Retinal pigment epithelial cell (primary cell): ENCODE data around the gene NSUN6.

Experiments
- DNase-seq: peaks from one replicate; pipeline ENCODE4 v3.0.0-alpha.2; 2010; ENCODE audit warnings: low read depth
- H3K4me3 ChIP-seq: 2 replicates; pipeline ENCODE4 v1.5.1; 2011; ENCODE audit warnings: mild to moderate bottlenecking, low read length, control low read depth, moderate library complexity
- CTCF ChIP-seq: conservative IDR thresholded peaks from 2 replicates; pipeline ENCODE4 v1.5.1; 2011; ENCODE audit warnings: low read depth, low read length, control low read depth, inconsistent platforms

The NSUN6 gene

DNA sequence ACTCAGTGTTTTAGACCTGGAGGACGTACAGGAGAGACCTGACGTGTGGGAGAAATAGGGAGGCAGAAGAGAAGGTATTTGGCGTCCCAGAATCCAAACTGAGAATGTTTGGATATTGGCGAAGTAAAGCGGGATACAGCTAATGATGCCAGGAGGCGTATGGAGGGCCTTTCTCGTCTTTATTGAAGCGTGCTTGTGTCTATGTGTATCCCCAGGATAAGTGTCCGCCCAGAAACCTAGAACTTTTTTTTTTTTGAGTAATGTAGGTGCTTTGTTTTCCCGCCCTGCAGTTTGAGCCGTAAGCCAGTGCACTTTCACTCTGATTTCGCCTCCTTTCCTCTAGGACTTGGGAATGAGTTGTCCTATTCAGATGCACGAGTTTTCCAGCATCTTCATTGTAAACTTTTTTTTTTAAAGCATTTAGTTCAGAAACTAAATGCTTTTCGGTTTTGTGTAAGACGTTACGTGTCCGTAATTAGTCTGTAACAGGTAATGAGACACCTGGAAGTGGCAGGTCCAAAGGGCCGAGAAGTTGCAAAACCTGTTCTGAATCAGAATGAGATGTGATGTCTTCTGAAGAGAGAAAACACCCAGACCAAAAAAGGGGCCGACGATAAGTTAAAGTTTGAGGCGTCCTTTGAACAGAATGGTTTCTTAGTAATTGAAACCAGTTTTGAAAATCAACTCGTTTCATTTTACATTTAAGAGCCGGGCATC, 8.6 kb upstream of the NSUN6 start:
- no peak for DNase-seq
- no peak for TF ChIP-seq CTCF

DNA sequence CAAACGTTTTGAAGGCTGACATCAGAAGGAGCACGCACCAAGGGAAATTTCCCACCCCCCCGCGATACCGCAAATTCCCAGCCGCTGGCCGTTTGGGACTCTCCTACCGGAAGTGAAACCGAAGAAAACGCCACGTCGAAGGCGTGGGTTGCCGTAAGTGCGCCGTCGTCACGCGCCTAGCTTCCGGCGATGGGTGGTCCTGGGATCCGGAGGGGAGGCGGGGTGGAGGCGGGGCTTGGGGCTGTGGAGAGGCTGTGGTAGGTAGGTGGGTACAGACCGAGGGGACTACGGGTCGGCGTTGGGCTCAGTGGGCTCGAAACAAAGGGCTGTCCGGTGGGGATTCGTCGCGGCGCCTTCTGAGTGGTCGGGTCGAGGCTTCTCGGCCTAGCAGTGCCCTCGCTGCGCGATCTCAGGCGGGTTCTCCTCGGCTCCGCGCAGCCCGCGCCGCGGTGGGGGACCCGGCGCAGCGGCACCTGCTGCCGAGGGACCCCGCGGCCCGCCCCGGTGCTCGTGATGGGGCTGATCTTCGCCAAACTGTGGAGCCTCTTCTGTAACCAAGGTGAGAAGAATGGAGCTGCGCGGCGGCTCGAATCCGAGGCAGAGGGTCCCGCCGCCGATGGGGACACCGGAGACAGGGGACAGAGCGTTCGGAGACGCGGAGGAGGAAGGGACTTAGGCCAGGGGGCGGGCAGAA, 7.9 kb upstream of the NSUN6 start, which contains the start of gene ARL5B:
TSS of gene ARL5B (plus strand) at position 307 of the 694 bp plus-strand sequence. CDS start at position 514, 207 bp downstream.
- peak; percentile 91 for DNase-seq
- H3K4me3 ChIP-seq = peak within 1 kb of the TSS; percentile 80
- no peak for TF ChIP-seq CTCF

More for the DNA sequence above, 8.6 kb upstream of the NSUN6 start:
- peak overlapping the region; percentile 80 for H3K4me3 ChIP-seq

DNA sequence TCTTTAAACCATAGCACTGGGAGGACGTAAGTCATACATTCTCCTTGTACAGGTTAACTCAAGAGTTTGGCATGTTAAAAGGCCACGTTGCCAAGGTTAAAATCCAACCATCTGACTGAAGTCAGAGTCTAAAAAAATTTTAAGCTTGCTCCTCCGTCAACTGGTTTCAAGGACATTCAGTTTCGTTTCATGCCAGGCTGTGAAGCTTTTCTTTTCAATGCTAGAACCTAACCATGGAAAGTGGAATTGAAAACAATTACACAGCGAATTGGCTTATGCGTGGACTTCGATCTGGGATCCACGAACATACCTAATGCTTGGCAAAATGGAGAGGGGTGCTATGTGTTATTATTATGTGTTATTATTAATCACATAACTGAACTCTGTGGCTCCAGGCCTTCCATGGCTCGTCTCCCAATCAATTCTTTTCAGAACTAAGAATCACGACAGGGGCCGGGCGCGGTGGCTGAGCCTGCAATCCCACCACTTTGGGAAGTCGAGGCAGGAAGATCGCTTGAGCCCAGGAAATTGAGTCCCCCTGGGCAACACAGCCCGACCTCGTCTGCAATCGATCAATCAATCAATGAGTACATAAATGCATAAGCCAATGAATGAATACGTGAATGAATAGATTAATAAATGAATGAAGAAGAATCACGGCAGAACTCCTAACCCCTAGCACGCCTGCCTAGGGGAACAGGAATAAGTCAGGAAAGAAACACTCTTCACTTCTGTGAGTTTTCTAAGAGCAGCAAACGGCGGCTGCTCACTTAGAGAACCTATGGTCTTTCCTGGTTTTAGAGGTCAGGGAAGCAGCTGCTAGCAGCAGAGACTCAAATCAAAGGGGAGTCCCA, 7.1 kb upstream of the NSUN6 start:
- TF ChIP-seq CTCF = no peak

DNA sequence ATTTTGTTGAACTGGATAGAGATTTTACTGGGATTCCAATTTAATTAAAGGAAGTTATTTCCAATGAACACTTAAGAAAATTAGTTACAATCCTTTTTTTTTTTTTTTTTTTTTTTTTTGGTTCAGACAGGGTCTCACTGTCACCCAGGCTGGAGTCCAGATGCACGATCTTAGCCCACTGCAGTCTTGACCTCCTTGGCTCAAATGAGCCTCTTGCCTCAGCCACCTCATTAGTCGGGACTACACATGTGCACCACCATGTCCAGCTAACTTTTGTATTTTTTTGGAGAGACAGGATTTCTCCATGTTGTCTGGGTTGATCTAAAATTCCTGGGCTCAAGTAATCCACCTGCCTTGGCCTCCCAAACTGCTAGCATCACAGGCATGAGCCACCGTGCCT, 5.3 kb upstream of the NSUN6 start:
- no peak for TF ChIP-seq CTCF
- DNase-seq = no peak
- no peak overlapping the region for H3K4me3 ChIP-seq

More for the DNA sequence above, 7.1 kb upstream of the NSUN6 start:
- H3K4me3 ChIP-seq = peak overlapping the region; percentile 80
- no peak for DNase-seq

DNA sequence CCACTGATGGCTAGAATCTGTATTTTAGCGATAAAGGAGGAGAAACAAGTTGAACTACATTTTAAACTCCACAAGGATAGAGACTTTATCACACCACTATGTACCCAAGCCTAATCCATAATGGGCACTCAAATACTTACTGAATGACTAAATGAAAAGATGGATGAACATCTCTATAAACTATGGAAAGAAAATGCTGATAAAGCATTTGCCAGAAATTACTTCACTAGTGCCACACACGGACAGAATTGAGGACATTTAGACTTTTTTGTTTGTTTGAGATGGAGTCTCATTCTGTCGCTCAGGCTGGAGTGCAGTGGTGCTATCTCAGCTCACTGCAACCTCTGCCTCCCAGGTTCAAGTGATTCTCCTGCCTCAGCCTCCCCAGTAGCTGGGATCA, 1.7 kb upstream of the NSUN6 start:
- DNase-seq = no peak
- TF ChIP-seq CTCF = no peak
- H3K4me3 ChIP-seq = no peak overlapping the region

- no peak for DNase-seq
Measured at GRCh38 chr10:18650404-18650997, 886 bp downstream of the NSUN6 start.

More at GRCh38 chr10:18650404-18650997, 886 bp downstream of the NSUN6 start:
- no peak for TF ChIP-seq CTCF
- H3K4me3 ChIP-seq = peak overlapping the region; percentile 98
